GM12801 (cell line): ENCODE data around the gene BMPER.

Experiments
- CTCF ChIP-seq: IDR thresholded peaks from one replicate; pipeline ENCODE4 v1.5.1; 2011; ENCODE audit warnings: control low read depth; ENCODE audit not compliant: insufficient read length; ENCODE audit errors: extremely low read depth

BMPER gene

GRCh38 chr7:34081935-34082334 is 176.6 kb downstream of the BMPER start:
- TF ChIP-seq CTCF: no peak

GRCh38 chr7:34083440-34083839 is 178.1 kb downstream of the BMPER start:
- no peak for TF ChIP-seq CTCF

- no peak for TF ChIP-seq CTCF
These were observed 179.3 kb downstream of the BMPER start for GRCh38 chr7:34084651-34085050.

- no peak for TF ChIP-seq CTCF
These were observed 180.7 kb downstream of the BMPER start for GRCh38 chr7:34086064-34086463.

GRCh38 chr7:34086981-34087380 is 181.6 kb downstream of the BMPER start:
- no peak for TF ChIP-seq CTCF

GRCh38 chr7:34087892-34088891 is 182.9 kb downstream of the BMPER start:
- TF ChIP-seq CTCF: no peak

GRCh38 chr7:34090816-34091215 is 185.5 kb downstream of the BMPER start:
- TF ChIP-seq CTCF: no peak
